PC-3 (cell line): ENCODE data around the gene CD276.

ENCODE experiments used
- EZH2 ChIP-seq: fragments of 300-600 bp; sonication (generic); IDR thresholded peaks from one replicate; pipeline ENCODE4 v1.6.1; 2017; ENCODE audit warnings: antibody characterized with exemption, mild to moderate bottlenecking, low read length; ENCODE audit not compliant: unreplicated experiment
- TF ChIP-seq, protein P1 (sequence below): fragments of 300-600 bp; sonication (generic); conservative IDR thresholded peaks from 2 replicates; pipeline ENCODE4 v1.5.1; 2017; ENCODE audit warnings: antibody characterized with exemption, low read depth, mild to moderate bottlenecking, low read length

- TF ChIP-seq, protein P1, sequence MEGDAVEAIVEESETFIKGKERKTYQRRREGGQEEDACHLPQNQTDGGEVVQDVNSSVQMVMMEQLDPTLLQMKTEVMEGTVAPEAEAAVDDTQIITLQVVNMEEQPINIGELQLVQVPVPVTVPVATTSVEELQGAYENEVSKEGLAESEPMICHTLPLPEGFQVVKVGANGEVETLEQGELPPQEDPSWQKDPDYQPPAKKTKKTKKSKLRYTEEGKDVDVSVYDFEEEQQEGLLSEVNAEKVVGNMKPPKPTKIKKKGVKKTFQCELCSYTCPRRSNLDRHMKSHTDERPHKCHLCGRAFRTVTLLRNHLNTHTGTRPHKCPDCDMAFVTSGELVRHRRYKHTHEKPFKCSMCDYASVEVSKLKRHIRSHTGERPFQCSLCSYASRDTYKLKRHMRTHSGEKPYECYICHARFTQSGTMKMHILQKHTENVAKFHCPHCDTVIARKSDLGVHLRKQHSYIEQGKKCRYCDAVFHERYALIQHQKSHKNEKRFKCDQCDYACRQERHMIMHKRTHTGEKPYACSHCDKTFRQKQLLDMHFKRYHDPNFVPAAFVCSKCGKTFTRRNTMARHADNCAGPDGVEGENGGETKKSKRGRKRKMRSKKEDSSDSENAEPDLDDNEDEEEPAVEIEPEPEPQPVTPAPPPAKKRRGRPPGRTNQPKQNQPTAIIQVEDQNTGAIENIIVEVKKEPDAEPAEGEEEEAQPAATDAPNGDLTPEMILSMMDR: no peak
- no peak for TF ChIP-seq EZH2
Observed at GRCh38 chr15:73711526-73711925, 27.3 kb downstream of the CD276 start.
